T47D (cell line): ENCODE data around the gene KIF13A.
A peak's percentile ranks its signal among the peaks of the same experiment; 100 is the strongest.

Experiments
- DNase-seq, 2 experiments: peaks; one replicate each; pipeline versions ENCODE4 v3.0.0 to v3.0.0-alpha.2; 2011 to 2012; ENCODE audit warnings: low read depth in 1 of 2, low spot score in 1 of 2
- JUND ChIP-seq: IDR thresholded peaks from 2 replicates; pipeline ENCODE4 v1.6.1; 2012; ENCODE audit warnings: low read depth
- in situ Hi-C: cut with HindIII; loops from 2 replicates; pipeline ENCODE4 v1.10.0; 2016; ENCODE audit warnings: low sequenced_read_pairs, low pct_unique_long_range_greater_than_20kb

Gene KIF13A

DNA sequence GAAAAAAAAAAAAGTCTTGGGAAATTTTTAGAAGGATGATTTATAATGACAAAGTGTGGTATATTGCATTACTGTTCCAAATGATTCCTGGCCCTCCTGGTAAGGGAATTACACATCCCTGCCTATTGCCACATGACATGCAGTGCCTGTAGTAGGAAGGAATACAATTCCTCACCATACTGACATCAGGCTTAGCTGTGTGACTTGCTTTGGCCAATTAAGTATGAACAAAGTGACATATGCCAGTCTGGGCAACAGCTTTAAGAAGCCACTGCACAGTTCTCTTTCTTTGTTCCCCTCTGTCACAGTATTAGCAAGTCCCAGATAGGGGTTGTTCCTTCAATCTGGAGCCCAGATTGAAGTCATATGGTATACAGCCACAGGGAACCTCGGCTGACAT, 100.5 kb downstream of the KIF13A start:
- no peak for TF ChIP-seq JUND
- in situ Hi-C loops = no loop called here
- no peak for DNase-seq

DNA sequence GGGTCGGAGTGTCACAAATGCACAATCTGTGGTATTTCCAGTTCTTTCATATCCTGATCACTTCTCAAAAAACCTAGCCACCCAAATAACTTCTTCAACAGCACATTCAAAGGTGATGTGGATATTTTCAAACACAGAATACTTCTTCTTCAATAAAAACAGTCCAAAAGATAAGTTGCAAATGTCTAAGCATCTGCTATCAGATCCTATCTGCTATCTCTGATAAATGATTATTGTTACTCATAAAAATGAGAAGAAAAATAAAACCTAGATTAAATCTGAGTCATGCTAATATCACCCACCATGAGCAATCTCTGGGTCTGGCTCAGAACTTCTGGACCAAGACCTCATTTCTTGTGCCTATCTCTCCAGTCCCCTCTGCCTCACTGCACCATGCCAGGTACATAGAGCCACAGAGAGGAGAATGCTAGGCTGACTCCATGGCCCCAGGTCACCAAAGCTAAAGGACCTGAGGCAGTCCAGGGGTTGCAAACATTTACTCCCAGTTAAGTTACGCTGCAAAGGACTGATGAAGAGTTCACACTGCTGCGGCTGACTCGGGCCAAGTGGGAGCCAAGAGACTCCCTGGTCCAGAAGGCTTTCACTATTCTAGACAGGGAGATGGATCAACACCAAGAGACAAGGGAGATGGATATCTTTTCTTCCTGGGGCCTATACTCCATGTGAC, 101.4 kb downstream of the KIF13A start:
- in situ Hi-C loops = no loop called here
- no peak for DNase-seq
- no peak for TF ChIP-seq JUND

DNA sequence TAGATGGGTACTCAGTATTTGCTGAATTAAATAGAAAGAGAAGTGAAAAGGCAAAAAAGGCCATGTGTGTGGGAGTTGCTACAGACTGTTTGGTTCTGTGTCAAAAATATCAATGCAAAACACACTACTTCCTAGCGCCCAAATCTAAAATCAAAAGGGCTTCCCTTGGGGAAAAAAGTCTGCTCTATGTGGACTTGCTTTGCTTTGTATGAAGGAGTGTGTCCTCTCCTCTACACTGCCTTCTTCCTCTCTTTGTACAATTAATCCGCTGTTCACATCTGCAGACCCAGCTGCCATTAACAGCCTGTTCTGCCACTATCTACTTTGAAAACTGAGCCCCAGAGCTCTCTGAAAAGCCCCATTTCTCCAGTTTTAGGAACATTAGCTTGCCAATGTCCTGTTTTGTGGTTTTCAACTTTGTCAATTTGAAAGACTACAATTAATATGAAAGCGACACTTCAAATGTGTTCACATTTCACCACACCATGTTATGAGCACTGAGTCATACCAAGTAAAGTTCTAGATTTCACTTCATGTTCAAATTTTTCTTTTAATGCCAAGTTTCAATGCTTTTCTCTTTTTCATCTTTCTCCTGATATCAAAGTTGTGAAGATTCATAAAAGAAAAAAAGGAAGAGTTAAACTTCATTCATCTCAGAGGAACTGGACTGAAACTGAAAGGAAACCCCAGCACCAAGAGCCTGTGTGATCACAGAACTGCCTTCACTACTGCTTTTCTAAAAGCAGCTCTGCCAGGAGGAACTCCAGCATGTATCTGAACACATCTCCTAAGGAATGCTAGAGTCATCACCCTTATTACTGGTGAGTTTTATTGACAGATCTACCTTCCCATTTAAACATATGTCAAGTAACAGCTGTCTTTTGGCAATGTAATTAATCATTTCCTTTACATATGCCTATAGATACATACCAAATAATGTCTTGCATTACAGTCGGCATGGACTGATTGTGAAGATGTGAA, 102.6 kb downstream of the KIF13A start:
- peak; percentile 23 to 30 for DNase-seq
- no peak for TF ChIP-seq JUND
- in situ Hi-C loops = no loop called here

DNA sequence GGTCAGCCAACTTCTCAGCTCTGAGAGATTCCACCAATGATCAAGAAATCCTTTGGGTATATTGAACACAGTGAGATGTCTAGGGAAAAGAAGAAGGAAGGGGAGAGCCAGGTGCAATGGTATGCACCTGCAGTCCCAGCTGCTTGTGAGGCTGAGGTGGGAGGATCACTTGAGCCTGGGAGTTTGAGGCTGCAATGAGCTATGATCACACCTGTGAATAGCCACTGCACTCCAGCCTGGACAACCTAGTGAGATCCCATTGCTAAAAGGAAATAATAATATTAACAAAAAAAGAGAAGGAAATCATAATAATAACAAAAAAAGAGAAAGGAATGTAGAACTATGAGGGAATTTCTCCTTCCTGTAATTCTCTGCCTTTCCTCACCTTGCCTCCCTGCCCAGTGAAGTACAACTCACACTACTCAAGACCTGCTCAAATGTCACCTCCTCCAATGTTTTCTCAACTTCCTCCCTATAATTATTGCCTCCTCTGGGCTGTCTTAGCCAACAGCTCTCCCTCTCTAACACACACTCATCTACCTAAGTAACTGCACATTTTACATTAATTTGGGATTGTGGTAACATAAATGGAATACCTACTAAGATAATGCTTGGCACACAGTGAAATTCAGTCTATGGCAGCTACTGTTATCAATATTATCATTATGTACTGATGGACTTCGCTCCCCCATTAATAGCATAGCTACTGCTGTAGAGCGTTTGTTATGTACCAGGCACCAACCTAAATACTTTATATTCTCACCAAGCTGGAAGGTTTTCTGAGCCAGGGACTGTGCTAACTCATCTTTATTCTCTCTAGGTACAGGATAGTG, 103.6 kb downstream of the KIF13A start:
- TF ChIP-seq JUND = no peak
- DNase-seq = no peak
- in situ Hi-C loops = no loop called here

DNA sequence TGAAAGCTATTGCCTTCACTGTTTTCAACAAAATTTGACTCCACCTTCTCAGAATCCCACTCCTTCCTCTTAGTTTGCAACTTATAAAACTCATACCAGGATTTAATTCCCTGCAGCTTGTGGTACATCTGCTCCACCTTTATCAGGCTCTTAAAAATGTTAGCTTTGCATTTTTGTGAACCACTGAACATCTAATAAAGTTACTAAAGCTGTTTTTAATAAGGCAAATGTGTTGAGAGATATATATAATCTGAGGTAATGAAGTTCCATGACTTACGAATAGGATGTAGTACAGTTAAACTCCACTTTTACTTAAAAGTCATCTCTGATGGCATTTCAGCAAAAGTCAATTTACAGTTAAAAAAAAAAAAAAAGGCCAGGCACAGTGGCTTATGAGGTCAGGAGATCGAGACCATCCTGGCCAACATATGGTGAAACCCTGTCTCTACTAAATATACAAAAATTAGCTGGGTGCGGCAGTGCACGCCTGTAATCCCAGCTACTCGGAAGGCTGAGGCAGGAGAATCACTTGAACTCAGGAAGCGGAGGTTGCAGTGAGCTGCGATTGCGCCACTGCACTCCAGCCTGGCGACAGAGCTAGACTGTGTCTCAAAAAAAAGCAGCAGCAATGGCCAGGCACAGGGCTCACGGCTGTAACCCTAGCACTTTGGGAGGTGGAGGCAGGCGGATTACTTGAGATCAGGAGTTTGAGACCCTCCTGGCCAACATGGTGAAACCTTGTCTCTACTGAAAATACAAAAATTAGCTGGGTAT, 106.2 kb downstream of the KIF13A start:
- in situ Hi-C loops = no loop called here
- no peak for TF ChIP-seq JUND
- no peak for DNase-seq

DNA sequence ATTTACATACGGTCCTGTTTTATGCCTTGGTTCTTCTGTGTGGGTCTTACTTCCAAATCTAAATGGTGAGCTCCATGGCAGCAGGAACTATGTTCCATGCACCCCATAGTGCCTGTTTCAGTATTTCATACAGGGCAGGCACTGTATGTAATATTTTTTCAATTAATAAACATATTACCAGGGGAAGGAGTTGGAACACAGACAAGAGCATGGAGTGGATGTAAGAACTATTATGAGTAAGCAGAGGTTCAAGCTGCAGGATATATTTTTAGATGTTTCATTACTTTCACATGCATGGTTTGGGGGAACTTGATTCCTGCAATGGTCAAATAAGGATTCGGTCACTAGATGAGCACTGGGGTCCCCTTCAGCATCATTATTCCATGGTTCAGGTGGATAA, 108.3 kb downstream of the KIF13A start:
- no peak for TF ChIP-seq JUND
- no peak for DNase-seq
- in situ Hi-C loops = no loop called here

DNA sequence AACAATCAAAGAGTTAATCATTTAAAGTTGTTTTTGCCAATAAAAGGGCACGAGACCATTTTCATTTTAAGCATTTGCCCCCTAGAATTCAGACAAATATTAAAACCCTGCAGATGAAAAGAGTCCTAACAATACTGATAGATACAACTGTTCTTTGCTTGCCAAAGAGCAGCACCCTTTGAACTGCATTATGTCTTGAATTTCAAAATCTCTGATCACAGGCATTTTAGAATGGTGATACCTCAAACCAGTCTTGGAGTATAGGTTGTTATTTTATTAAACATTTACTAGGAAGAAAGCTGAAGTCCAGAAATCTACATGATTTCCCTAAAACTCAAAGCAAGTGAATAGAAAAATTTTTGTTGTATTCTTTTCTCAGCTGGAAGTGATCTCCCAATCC, 108.7 kb downstream of the KIF13A start:
- TF ChIP-seq JUND = no peak
- in situ Hi-C loops = no loop called here
- DNase-seq = no peak

DNA sequence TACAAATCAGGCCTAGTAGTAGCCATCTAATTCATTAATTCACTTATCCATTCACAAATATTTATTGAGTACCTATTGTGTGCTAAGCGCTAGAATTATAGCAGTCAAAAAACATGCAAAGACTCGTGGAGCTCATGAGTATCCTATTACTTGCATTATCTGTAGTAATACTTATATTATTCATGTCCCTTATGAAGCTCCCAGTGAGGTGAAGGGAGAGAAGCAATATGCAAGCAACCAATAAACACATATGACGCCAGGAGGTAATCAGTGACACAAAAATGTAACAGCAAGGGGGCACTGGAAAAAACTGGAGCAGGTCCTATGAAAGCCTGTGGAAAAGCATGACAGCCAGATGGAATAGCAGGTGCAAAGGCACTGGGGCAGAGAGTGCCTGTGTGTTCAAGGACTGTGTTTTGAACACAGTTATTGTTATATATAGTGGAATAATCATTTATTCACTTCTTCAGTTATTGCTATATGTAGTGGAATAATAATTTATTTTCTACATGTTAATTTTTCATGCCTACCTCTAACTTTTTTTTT, 109.5 kb downstream of the KIF13A start:
- TF ChIP-seq JUND = no peak
- no peak for DNase-seq
- in situ Hi-C loops = no loop called here

DNA sequence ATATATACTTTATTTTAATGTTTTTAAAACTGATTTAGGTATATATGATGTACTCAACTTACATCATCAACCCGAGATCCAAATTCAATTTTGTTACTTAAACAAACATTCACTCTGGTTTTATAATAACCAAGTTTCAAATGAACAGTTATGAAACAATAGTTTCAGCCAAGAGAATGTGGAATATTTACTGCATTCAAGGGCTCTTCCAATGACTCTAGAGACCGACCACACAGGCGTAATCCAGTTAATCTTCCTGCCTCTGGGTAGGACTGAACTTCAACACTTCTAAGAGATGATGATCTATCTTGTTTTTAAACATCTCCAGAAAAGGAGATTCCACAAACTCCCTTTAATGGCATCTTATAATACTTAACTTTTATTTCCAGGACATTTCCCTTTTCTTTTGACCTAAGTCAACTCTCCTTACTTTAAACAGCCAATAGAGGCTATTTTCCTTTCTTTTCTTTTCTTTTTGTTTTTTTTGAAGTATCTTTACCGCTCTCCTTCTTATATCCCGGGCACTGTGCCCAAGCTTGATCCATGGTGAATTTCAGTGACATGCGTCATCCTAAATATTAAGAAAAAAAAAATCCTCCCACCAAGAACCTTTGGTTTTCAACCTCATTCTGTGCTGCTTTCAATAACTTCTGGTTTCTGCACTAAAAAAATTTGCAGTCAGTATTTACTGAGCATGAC, 110.1 kb downstream of the KIF13A start:
- no peak for TF ChIP-seq JUND
- DNase-seq = no peak
- in situ Hi-C loops = no loop called here

DNA sequence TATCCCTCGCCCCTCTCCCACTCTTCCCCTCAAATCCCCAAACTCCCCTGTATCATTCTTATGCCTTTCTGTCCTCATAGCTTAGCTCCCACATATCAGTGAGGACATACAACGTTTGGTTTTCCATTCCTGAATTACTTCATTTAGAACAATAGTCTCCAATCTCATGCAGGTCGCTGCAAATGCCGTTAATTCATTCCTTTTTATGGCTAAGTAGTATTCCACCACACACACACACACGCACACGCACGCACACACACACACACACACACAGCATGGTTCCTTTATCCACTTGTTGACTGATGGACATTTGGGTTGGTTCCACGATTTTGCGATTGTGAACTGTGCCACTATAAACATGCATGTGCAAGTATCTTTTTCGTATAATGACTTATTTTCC, 112.7 kb downstream of the KIF13A start:
- in situ Hi-C loops = no loop called here
- DNase-seq = no peak
- TF ChIP-seq JUND = no peak

DNA sequence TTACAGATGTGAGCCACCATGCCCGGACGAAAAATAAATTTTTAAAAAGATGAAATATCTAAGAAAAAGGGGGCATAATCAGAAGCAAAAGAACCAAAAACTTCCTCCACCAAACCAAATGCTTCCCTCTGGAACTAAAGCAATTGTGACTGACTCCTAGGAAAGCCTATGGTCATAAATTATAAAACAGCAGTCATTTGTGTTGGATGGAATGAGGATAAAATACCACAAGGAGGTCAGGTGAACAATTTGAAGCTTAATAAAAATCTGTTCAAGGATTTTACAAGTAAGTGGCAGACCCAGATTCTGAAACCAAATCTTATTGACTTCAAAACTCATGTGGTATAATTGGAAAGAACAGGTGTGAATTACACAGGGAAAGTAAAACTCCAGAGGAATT, 114.5 kb downstream of the KIF13A start:
- in situ Hi-C loops = no loop called here
- DNase-seq = no peak
- no peak for TF ChIP-seq JUND

DNA sequence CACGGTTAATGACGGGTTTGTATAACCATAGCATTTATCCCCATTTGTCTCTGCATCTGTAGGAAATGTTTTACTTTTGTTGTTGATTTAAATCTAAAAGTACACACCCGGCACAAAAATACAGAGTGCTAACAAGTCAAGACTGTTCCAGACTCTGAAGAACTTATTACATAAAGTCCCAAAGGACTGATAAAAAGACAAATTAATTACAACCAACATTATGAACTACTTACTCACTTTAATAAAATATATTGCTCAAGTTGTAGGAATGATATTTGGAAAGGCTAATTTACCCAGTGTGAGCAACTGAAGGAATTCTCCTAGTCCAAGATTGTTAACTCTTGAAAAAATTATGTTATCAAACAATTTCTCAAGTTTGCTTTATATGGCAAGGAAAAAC, 115.6 kb downstream of the KIF13A start:
- no peak for TF ChIP-seq JUND
- in situ Hi-C loops = no loop called here
- DNase-seq = no peak
